Left lung (tissue), 10 donors: ENCODE data around the gene KRTAP16-1. TPM values are rescaled to one million over a fixed set of nuclear protein-coding genes. Genes with fewer than 3 reads are reported as not detected.
A peak's percentile ranks its signal among the peaks of the same experiment; 100 is the strongest.

ENCODE experiments used
- ATAC-seq: fragments of 200-7000 bp; cut with Tn5 transposase; one replicate; pipeline ENCODE4 v1.9.1; 2020; ENCODE audit warnings: moderate library complexity
- DNase-seq, 4 donors: peaks; one replicate each; pipeline ENCODE4 v3.0.0-alpha.2; 2013 to 2020
- H3K27ac ChIP-seq, 2 donors: fragments of 200-600 bp; sonication (generic) in 1 of 2; one replicate each; pipeline versions ENCODE4 v1.5.0 to v1.8.0; 2020 to 2021
- H3K27me3 ChIP-seq, 2 donors: fragments of 200-600 bp; sonication (generic) in 1 of 2; one replicate each; pipeline versions ENCODE4 v1.5.0 to v1.8.0; 2020 to 2021
- H3K36me3 ChIP-seq, 2 donors: fragments of 200-600 bp; sonication (generic) in 1 of 2; one replicate each; pipeline versions ENCODE4 v1.5.0 to v1.8.0; 2020 to 2021
- H3K4me1 ChIP-seq, 2 donors: fragments of 200-600 bp; one replicate each; pipeline ENCODE4 v1.8.0; 2021
- H3K4me3 ChIP-seq, 2 donors: fragments of 200-600 bp; sonication (generic) in 1 of 2; one replicate each; pipeline versions ENCODE4 v1.5.0 to v1.8.0; 2020 to 2021; ENCODE audit warnings: mild to moderate bottlenecking in 1 of 2
- H3K9me3 ChIP-seq, 2 donors: fragments of 200-600 bp; sonication (generic) in 1 of 2; one replicate each; pipeline versions ENCODE4 v1.5.0 to v1.8.0; 2020 to 2021
- CTCF ChIP-seq, 2 donors: fragments of 200-600 bp; sonication (generic) in 1 of 2; IDR thresholded peaks; one replicate each; pipeline versions ENCODE4 v1.5.0 to v1.8.0; 2021; ENCODE audit warnings: antibody characterized with exemption in 2 of 2
- intact Hi-C, 2 donors: fragments of 100-400 bp; cut with DNase I; formaldehyde crosslinking; loops; one replicate each; pipeline versions ENCODE4 v1.11.2 to v1.14.2; 2022
- polyA plus RNA-seq, 6 donors: library from polyadenylated mRNA; unstranded; fragments of 120-200 nt; gene quantifications; one replicate each; pipeline ENCODE4 v1.2.1, GENCODE V29; 2013; ENCODE audit not compliant: insufficient read length in 6 of 6
- total RNA-seq, 2 donors: library from RNA; stranded (reverse); fragmentation: NEBNext Ultra II Directional; extraction: Animal tissue kit (Norgen Biotek cat#: 25700); gene quantifications; one replicate each; pipeline ENCODE4 v1.2.1, GENCODE V29; 2021
- donor health status: DM: no; HTN: yes; CAD: no.
- donor health status: DM: no; HTN: no; CAD: no.

KRTAP16-1 gene
- total and polyA plus RNA-seq, 8 donors = not detected

GRCh38 chr17:41265078-41265477 is 44.0 kb downstream of the KRTAP16-1 start, which contains the start of gene KRTAP9-6:
Gene KRTAP9-6 (plus strand): TSS chr17:41265378. CDS start chr17:41265378, 0 bp downstream.
- DNase-seq (no peak), ATAC-seq (no peak)
- Histone ChIP-seq H3K4me1 (no peaks in the 10 kb centered on the region), H3K9me3 (no peaks in the 10 kb centered on the region), H3K27me3 (peaks cover 0 to 4% of the 10 kb centered on the region in 2 donors), H3K27ac (no peak within 1 kb of the TSS), H3K4me3 (no peak within 1 kb of the TSS), H3K36me3 (no peaks in the 10 kb centered on the region)
- intact Hi-C loops = no loop called here
- TF ChIP-seq CTCF (IDR thresholded peaks at IDR 0.05) = no peak

- no peak overlapping the region for H3K27ac ChIP-seq
- TF ChIP-seq CTCF (IDR thresholded peaks at IDR 0.05) = no peak
- no peak overlapping the region for H3K4me3 ChIP-seq
- H3K36me3 ChIP-seq = no peaks in the 10 kb centered on the region
- no peaks in the 10 kb centered on the region for H3K4me1 ChIP-seq
- ATAC-seq = peak; percentile 30
- no peak for DNase-seq
- no peaks in the 10 kb centered on the region for H3K9me3 ChIP-seq
- intact Hi-C loops = no loop called here
- H3K27me3 ChIP-seq = peaks cover 0 to 4% of the 10 kb centered on the region in 2 donors
These were observed 44.5 kb downstream of the KRTAP16-1 start for GRCh38 chr17:41264599-41264998.

DNA sequence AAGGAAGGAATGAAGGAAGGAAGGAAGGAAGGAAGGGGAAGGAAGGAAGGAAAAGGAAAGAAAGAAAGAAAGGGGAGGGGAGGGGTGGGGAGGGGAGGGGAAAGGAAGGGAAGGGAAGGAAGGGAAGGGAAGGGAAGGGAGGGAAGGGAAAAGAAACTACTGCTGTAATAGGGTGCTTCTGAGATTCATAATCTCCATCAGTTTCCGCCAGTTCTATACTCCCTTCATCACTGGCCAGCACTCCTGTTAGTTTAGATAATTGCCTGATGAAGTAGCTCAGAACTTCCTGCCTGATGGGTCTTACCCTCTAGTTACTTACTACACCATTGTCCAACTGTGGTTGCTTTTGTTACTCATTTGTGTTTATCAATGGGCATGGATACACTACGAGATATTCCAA is 45.9 kb downstream of the KRTAP16-1 start:
- Histone ChIP-seq H3K27ac (no peak overlapping the region), H3K36me3 (no peaks in the 10 kb centered on the region)

GRCh38 chr17:41258406-41258805 is 50.7 kb downstream of the KRTAP16-1 start:
- no peak for ATAC-seq

More for the DNA sequence above, 45.9 kb downstream of the KRTAP16-1 start:
- Histone ChIP-seq H3K4me3 (no peak overlapping the region), H3K9me3 (no peaks in the 10 kb centered on the region), H3K4me1 (no peaks in the 10 kb centered on the region), H3K27me3 (peaks cover 0 to 4% of the 10 kb centered on the region in 2 donors)
- ATAC-seq (no peak), DNase-seq (no peak)
- intact Hi-C loops = no loop called here
- TF ChIP-seq CTCF (IDR thresholded peaks at IDR 0.05) = no peak

More at GRCh38 chr17:41258406-41258805, 50.7 kb downstream of the KRTAP16-1 start:
- no peaks in the 10 kb centered on the region for H3K4me1 ChIP-seq
- no peak overlapping the region for H3K4me3 ChIP-seq
- no peak for DNase-seq
- TF ChIP-seq CTCF (IDR thresholded peaks at IDR 0.05) = no peak
- H3K27ac ChIP-seq = no peak overlapping the region
- no peaks in the 10 kb centered on the region for H3K36me3 ChIP-seq
- peaks cover 0 to 11% of the 10 kb centered on the region in 2 donors for H3K27me3 ChIP-seq
- no peaks in the 10 kb centered on the region for H3K9me3 ChIP-seq
- intact Hi-C loops = no loop called here

Other genes starting within 250 kb of the KRTAP16-1 start
Only the 30 nearest of the 36 such genes appear.
- gene KRTAP4-16, start 207.1 kb downstream of the KRTAP16-1 start, total RNA-seq = not detected
- not detected for gene KRTAP4-16, start 207.1 kb downstream of the KRTAP16-1 start, polyA plus RNA-seq
- gene KRTAP4-9, start 203.9 kb downstream of the KRTAP16-1 start, total RNA-seq = not detected
- gene KRTAP4-9, start 203.9 kb downstream of the KRTAP16-1 start, polyA plus RNA-seq = not detected
- gene KRTAP4-11, start 190.9 kb downstream of the KRTAP16-1 start, total RNA-seq = not detected
- gene KRTAP4-11, start 190.9 kb downstream of the KRTAP16-1 start, polyA plus RNA-seq = under 1 TPM in 1 of 6 donors, not detected in 5; 0.23 TPM
- not detected for gene KRTAP4-12, start 185.1 kb downstream of the KRTAP16-1 start, total RNA-seq
- not detected for gene KRTAP4-12, start 185.1 kb downstream of the KRTAP16-1 start, polyA plus RNA-seq
- gene KRTAP4-6, start 168.8 kb downstream of the KRTAP16-1 start, total RNA-seq = not detected
- not detected for gene KRTAP4-6, start 168.8 kb downstream of the KRTAP16-1 start, polyA plus RNA-seq
- not detected for gene KRTAP4-5, start 159.5 kb downstream of the KRTAP16-1 start, total RNA-seq
- gene KRTAP4-5, start 159.5 kb downstream of the KRTAP16-1 start, polyA plus RNA-seq = not detected
- gene KRTAP4-4, start 148.6 kb downstream of the KRTAP16-1 start, total RNA-seq = not detected
- not detected for gene KRTAP4-4, start 148.6 kb downstream of the KRTAP16-1 start, polyA plus RNA-seq
- gene KRTAP4-3, start 141.1 kb downstream of the KRTAP16-1 start, total RNA-seq = not detected
- not detected for gene KRTAP4-3, start 141.1 kb downstream of the KRTAP16-1 start, polyA plus RNA-seq
- gene KRTAP4-2, start 131.1 kb downstream of the KRTAP16-1 start, total RNA-seq = not detected
- not detected for gene KRTAP4-2, start 131.1 kb downstream of the KRTAP16-1 start, polyA plus RNA-seq
- gene KRTAP4-1, start 124.4 kb downstream of the KRTAP16-1 start, total RNA-seq = not detected
- not detected for gene KRTAP4-1, start 124.4 kb downstream of the KRTAP16-1 start, polyA plus RNA-seq
- gene KRTAP9-1, start 119.4 kb downstream of the KRTAP16-1 start, total RNA-seq = not detected
- gene KRTAP9-1, start 119.4 kb downstream of the KRTAP16-1 start, polyA plus RNA-seq = not detected
- gene KRTAP9-2, start 82.7 kb downstream of the KRTAP16-1 start, total RNA-seq = not detected
- not detected for gene KRTAP9-2, start 82.7 kb downstream of the KRTAP16-1 start, polyA plus RNA-seq
- gene KRTAP9-3, start 76.9 kb downstream of the KRTAP16-1 start, total RNA-seq = not detected
- gene KRTAP9-3, start 76.9 kb downstream of the KRTAP16-1 start, polyA plus RNA-seq = not detected
- gene KRTAP9-8, start 71.3 kb downstream of the KRTAP16-1 start, total RNA-seq = not detected
- not detected for gene KRTAP9-8, start 71.3 kb downstream of the KRTAP16-1 start, polyA plus RNA-seq
- gene KRTAP9-4, start 59.6 kb downstream of the KRTAP16-1 start, total RNA-seq = not detected
- gene KRTAP9-4, start 59.6 kb downstream of the KRTAP16-1 start, polyA plus RNA-seq = not detected
- not detected for gene KRTAP9-9, start 53.9 kb downstream of the KRTAP16-1 start, total RNA-seq
- gene KRTAP9-9, start 53.9 kb downstream of the KRTAP16-1 start, polyA plus RNA-seq = not detected
- gene KRTAP9-6, start 43.9 kb downstream of the KRTAP16-1 start, total RNA-seq = not detected
- gene KRTAP9-6, start 43.9 kb downstream of the KRTAP16-1 start, polyA plus RNA-seq = under 1 TPM in 3 of 6 donors, not detected in 3; 0.13 to 0.25 (median 0.23) TPM
- not detected for gene KRTAP9-7, start 33.6 kb downstream of the KRTAP16-1 start, total RNA-seq
- not detected for gene KRTAP9-7, start 33.6 kb downstream of the KRTAP16-1 start, polyA plus RNA-seq
- not detected for gene KRTAP29-1, start 6.5 kb downstream of the KRTAP16-1 start, total RNA-seq
- gene KRTAP29-1, start 6.5 kb downstream of the KRTAP16-1 start, polyA plus RNA-seq = not detected
- not detected for gene KRTAP17-1, start 6.4 kb upstream of the KRTAP16-1 start, total RNA-seq
- gene KRTAP17-1, start 6.4 kb upstream of the KRTAP16-1 start, polyA plus RNA-seq = not detected
- gene KRT33A, start 41.5 kb upstream of the KRTAP16-1 start, total RNA-seq = not detected
- not detected for gene KRT33A, start 41.5 kb upstream of the KRTAP16-1 start, polyA plus RNA-seq
- gene KRT33B, start 60.5 kb upstream of the KRTAP16-1 start, total RNA-seq = not detected
- not detected for gene KRT33B, start 60.5 kb upstream of the KRTAP16-1 start, polyA plus RNA-seq
- not detected for gene KRT34, start 73.0 kb upstream of the KRTAP16-1 start, total RNA-seq
- not detected for gene KRT34, start 73.0 kb upstream of the KRTAP16-1 start, polyA plus RNA-seq
- not detected for gene KRT31, start 88.3 kb upstream of the KRTAP16-1 start, total RNA-seq
- not detected for gene KRT31, start 88.3 kb upstream of the KRTAP16-1 start, polyA plus RNA-seq
- gene KRT37, start 115.3 kb upstream of the KRTAP16-1 start, total RNA-seq = not detected
- not detected for gene KRT37, start 115.3 kb upstream of the KRTAP16-1 start, polyA plus RNA-seq
- gene KRT38, start 131.7 kb upstream of the KRTAP16-1 start, total RNA-seq = not detected
- not detected for gene KRT38, start 131.7 kb upstream of the KRTAP16-1 start, polyA plus RNA-seq
- not detected for gene KRT32, start 158.1 kb upstream of the KRTAP16-1 start, total RNA-seq
- not detected for gene KRT32, start 158.1 kb upstream of the KRTAP16-1 start, polyA plus RNA-seq
- gene KRT35, start 171.8 kb upstream of the KRTAP16-1 start, total RNA-seq = not detected
- gene KRT35, start 171.8 kb upstream of the KRTAP16-1 start, polyA plus RNA-seq = not detected
- gene KRT36, start 180.6 kb upstream of the KRTAP16-1 start, total RNA-seq = not detected
- not detected for gene KRT36, start 180.6 kb upstream of the KRTAP16-1 start, polyA plus RNA-seq
- 10 to 100 TPM; 10.8 to 29.1 TPM for gene KRT13, start 196.3 kb upstream of the KRTAP16-1 start, total RNA-seq
- gene KRT13, start 196.3 kb upstream of the KRTAP16-1 start, polyA plus RNA-seq = under 1 TPM in 4 of 6 donors, not detected in 2; 0.17 to 0.49 (median 0.34) TPM